Activated naive CD4-positive, alpha-beta T cell treated with anti-CD3 and anti-CD28 coated beads for 36 hours (primary cell): Measurements from ENCODE around the gene CARHSP1. TPM values are rescaled to one million over a fixed set of nuclear protein-coding genes. Genes with fewer than 3 reads are reported as not detected.
"Not testable (repeated sequence)": the region's sequence is repeated elsewhere in the genome, so short reads cannot be mapped to it uniquely, and the experiment has no call there.

ENCODE experiments used
- CTCF ChIA-PET: fragments of 350-600 bp; sonication (Branson Sonifier 250); formaldehyde crosslinking; loops from one replicate; lab custom pipeline; 2021; ENCODE audit warnings: antibody characterized with exemption; lab: Charles Lee
- DNase-seq: peaks from one replicate; pipeline ENCODE4 v3.0.0-alpha.2; 2020
- H3K27ac Mint-ChIP-seq: one replicate; pipeline ENCODE4 v1.8.0; 2021; ENCODE audit warnings: mild to moderate bottlenecking, mixed read lengths
- H3K27me3 Mint-ChIP-seq: one replicate; pipeline ENCODE4 v1.8.0; 2021; ENCODE audit warnings: low read depth, mixed read lengths
- H3K36me3 Mint-ChIP-seq: one replicate; pipeline ENCODE4 v1.8.0; 2021; ENCODE audit warnings: low read depth, mixed read lengths
- H3K4me1 Mint-ChIP-seq: one replicate; pipeline ENCODE4 v1.8.0; 2021; ENCODE audit warnings: low read depth, mixed read lengths
- H3K4me3 Mint-ChIP-seq: one replicate; pipeline ENCODE4 v1.8.0; 2021; ENCODE audit warnings: mild to moderate bottlenecking, moderate library complexity, mixed read lengths
- H3K9me3 Mint-ChIP-seq: one replicate; pipeline ENCODE4 v1.8.0; 2021; ENCODE audit warnings: mixed read lengths
- intact Hi-C: fragments of 100-400 bp; cut with micrococcal nuclease; formaldehyde crosslinking; loops from one replicate; pipeline ENCODE4 v1.15.1; 2023
- total RNA-seq, 2 experiments: library from RNA; stranded (reverse); gene quantifications; one replicate each; pipeline ENCODE4 v1.2.3, GENCODE V29; 2021

CARHSP1 gene
- total RNA-seq, 2 experiments from 2014 or later: 46.5 to 49.6 TPM

GRCh38 chr16:8807189-8807588 is 61.6 kb downstream of the CARHSP1 start:
- DNase-seq: no peak

GRCh38 chr16:8806272-8806983 is 62.4 kb downstream of the CARHSP1 start:
- Mint-ChIP-seq H3K27me3 (no peaks in the 10 kb centered on the region), H3K27ac (no peak overlapping the region), H3K4me3 (no peak overlapping the region), H3K36me3 (peaks cover 51% of the 10 kb centered on the region), H3K4me1 (no peaks in the 10 kb centered on the region), H3K9me3 (no peaks in the 10 kb centered on the region)
- no peak for DNase-seq
- intact Hi-C loops: no loop called here
- CTCF ChIA-PET: no interaction called here

More at GRCh38 chr16:8807189-8807588, 61.6 kb downstream of the CARHSP1 start:
- H3K4me1 Mint-ChIP-seq: no peaks in the 10 kb centered on the region
- intact Hi-C loops: no loop called here
- no peak overlapping the region for H3K27ac Mint-ChIP-seq
- no peaks in the 10 kb centered on the region for H3K27me3 Mint-ChIP-seq
- CTCF ChIA-PET: no interaction called here
- H3K36me3 Mint-ChIP-seq: peaks cover 46% of the 10 kb centered on the region
- H3K9me3 Mint-ChIP-seq: no peaks in the 10 kb centered on the region
- no peak overlapping the region for H3K4me3 Mint-ChIP-seq

- H3K36me3 Mint-ChIP-seq: peaks cover 44% of the 10 kb centered on the region
- H3K4me1 Mint-ChIP-seq: peaks cover 11% of the 10 kb centered on the region
- DNase-seq: no peak
- CTCF ChIA-PET: no interaction called here
- no peaks in the 10 kb centered on the region for H3K9me3 Mint-ChIP-seq
- no peaks in the 10 kb centered on the region for H3K27me3 Mint-ChIP-seq
- intact Hi-C loops: no loop called here
- no peak overlapping the region for H3K4me3 Mint-ChIP-seq
- H3K27ac Mint-ChIP-seq: no peak overlapping the region
Measured at GRCh38 chr16:8804313-8804712, 64.5 kb downstream of the CARHSP1 start.

GRCh38 chr16:8803733-8804132 is 65.1 kb downstream of the CARHSP1 start:
- Mint-ChIP-seq H3K36me3 (peaks cover 40% of the 10 kb centered on the region), H3K4me1 (peaks cover 16% of the 10 kb centered on the region)
- CTCF ChIA-PET: interaction anchor here (0.7 kb wide), 1 partner anchor 75 kb away, joined by 4 read pairs; no protein-coding TSS in a partner anchor
- H3K27ac Mint-ChIP-seq, DNase-seq, intact Hi-C loops, H3K9me3 Mint-ChIP-seq, H3K27me3 Mint-ChIP-seq, H3K4me3 Mint-ChIP-seq: not testable (repeated sequence)

Other genes starting within 250 kb of the CARHSP1 start
- gene METTL22, start 247.3 kb downstream of the CARHSP1 start, total RNA-seq: 10 to 100 TPM; 43.2 to 48.4 TPM
- gene ABAT, start 194.4 kb downstream of the CARHSP1 start, total RNA-seq: 1 to 10 TPM; 2.7 to 3.1 TPM
- gene TMEM186, start 71.4 kb downstream of the CARHSP1 start, total RNA-seq: 10 to 100 TPM; 12.1 to 12.6 TPM
- gene PMM2, start 71.2 kb downstream of the CARHSP1 start, total RNA-seq: 10 to 100 TPM; 20.1 to 20.8 TPM
- gene LITAFD, start 13.3 kb upstream of the CARHSP1 start, total RNA-seq: not detected
- gene USP7, start 94.9 kb upstream of the CARHSP1 start, total RNA-seq: 100 to 1,000 TPM; 155 to 163 TPM
- gene HAPSTR1, start 222.6 kb upstream of the CARHSP1 start, total RNA-seq: 10 to 100 TPM; 41.2 to 42.6 TPM